A172 (cell line): ENCODE results near the gene ADA. TPM values are rescaled to one million over a fixed set of nuclear protein-coding genes. Genes with fewer than 3 reads are reported as not detected.
"Not testable (repeated sequence)": the region's sequence is repeated elsewhere in the genome, so short reads cannot be mapped to it uniquely, and the experiment has no call there.

Experiments used
- DNase-seq: peaks from one replicate; pipeline ENCODE4 v3.0.0-alpha.2; 2015; ENCODE audit warnings: low spot score
- total RNA-seq: library from RNA; depleted of rRNA; stranded (reverse); fragments of >200 nt; shearing (Covaris generic); gene quantifications from 2 replicates; pipeline ENCODE4 v1.2.3, GENCODE V29; 2014

ADA gene
- total RNA-seq, 1 experiment from 2014 or later = 5.3 TPM

DNA sequence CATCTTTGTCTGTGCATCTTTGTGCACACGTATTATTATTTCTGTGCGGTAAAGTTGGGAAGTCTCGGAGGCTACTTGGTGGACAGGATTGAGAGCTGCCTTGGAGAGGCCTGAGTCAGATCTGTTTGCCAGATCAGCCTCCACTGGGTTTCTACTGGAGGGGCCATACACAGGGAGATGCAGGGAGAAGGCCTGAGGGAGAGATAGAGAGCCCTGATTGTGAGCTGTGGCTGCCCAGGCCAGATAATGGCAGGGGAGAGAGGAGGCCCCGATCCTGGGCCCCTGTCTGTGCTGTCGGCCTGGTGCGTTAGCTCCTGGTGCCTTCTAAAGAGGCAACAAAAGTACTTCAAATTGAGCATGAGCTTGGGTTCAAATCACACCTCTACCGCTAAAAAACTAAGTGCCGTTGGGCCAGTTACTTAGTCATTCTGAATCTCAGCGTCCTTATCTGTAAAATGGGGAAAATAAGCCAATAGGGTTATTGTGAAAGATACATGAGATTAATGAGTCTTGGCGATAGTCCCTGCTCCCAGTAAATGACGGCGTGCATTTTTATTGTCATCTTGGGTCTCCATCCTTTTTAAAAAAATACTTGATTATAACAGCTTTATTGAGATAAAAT lies 27.6 kb upstream of the ADA start:
- DNase-seq = no peak

DNA sequence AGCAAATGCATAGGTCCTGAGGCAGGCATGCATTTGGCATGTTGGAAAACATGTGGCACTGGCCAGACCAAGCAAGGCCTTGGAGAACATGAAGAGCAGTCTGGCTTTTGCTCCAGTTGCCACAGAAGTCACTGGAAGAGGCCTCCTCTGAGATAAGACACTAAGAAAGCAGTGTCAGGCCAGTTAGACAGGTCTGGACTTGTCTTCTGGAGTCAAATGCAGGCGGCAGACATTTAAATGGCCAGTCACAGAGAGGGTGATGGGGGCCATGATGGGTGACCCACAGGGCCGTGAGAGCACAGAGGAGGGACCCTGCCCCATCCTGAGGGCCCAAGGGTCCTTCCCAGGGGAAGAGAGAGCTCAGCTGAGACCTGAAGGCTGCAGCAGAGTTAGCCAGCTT lies 26.7 kb upstream of the ADA start:
- no peak for DNase-seq

DNA sequence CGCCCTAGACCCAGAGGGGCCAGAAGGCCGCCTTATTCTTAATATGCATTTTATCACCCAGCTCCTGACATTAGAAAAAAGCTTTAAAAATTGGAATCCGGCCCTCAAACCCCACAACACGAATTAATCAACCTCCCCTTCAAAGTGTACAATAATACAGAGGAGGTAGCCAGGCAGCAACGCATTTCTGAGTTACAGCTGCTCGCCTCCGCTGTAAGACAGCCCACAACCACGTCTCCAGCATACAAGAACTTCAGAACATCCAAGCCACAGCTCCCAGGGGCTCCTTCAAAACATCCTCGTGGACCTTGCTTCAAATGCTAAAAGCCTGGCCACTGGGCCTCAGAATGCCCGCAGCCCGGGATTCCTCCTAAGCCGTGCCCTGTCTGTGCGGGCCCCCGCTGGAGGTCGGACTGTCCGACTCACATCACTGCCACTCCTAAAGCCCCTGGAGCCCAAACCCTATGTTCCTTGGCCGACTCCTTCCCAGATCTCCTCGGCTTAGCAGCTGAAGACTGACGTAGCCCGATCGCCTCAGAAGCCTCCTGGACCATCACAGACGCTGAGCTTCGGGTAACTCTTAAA lies 20.9 kb upstream of the ADA start:
- DNase-seq = not testable (repeated sequence)

DNA sequence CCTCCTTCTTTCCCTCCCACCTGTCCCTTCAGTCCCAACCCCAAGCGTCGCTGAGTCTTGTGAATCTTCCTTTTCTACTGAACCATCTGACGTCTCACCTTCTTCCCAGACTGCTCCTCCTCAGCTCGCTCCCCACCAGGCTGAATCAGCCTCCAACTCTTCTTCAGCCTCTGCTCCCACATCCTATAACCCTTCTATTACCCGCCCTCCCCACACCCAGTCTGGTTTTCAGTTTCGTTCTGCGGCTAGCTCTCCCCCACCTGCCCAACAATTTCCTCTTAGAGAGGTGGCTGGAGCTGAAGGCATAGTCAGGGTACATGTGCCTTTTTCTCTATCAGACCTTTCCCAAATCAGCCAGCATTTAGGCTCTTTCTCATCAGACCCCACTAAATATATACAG lies 20.0 kb upstream of the ADA start:
- DNase-seq = not testable (repeated sequence)

DNA sequence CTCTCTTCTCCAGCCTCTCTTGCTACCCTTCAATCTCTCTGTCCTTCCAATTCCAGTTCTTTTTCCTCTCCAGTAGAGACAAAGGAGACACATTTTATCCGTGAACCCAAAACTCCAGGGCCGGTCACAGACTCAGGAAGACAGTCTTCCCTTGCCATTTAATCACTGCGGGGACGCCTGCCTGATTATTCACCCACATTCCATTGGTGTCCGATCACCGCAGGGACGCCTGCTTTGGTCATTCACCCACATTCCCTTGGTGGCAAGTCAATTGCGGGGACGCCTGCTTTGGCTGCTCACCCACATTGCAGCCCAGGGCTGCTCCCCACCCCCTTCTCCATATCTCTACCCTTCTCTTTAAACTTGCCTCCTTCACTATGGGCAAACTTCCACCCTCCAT lies 19.4 kb upstream of the ADA start:
- DNase-seq = peak; percentile 78

DNA sequence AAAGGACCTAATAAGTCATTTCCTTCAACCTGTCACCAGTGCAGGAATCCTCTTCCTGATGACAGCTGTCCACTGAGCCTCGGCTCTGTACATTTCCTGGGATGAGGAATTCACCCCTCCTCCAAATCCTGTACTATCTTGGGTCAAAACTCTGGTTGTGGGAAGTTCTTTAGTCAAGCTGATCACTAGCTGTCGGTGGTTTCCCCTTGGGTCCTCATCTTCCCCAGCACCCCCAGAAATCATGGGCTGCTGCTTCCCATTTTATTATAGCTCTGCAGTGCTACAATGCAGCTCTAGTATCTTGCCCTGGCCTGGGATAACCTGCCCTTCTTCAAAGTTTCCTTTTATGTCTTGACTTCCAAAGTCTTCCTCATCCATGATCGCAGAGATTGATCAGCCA lies 14.6 kb upstream of the ADA start:
- no peak for DNase-seq

DNA sequence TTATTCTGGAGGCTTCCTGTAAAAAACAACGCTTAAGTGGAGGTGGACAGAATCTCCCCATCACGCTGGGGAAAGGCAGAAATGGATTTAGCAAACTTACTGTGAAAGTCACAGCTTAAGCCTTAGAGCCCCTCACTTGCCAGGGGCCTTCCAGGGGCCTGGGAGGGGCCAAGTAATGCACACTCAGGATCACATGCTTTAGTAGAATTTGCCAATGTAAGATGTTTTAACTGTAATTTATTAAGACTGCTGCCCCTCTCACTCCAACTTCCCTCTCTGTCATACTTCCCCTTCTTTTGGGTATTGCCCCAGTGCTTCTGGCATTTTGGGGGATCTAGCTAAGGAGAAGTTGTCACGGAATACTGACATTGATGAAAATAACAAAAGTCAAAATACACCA lies 12.6 kb upstream of the ADA start:
- DNase-seq = no peak

DNA sequence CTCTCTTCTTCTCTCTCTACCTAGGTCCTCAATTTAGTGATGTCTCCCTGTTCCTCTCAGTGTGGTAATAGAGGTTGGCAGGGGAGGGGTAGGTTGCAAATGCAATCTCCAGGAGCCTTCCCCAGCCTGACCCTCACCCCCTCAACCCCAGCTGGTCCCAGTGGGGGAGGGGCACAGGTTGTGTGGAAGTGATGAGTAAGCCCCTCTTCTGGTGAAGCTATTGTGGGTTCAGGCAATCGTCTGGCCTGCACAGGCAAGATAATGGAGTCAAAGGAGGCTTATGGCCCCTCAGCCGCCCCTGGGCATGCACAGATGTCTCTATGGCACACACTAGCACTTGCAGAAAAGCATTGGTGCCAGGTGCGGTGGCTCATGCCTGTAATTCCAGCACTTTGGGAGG lies 10.8 kb upstream of the ADA start:
- DNase-seq = no peak

DNA sequence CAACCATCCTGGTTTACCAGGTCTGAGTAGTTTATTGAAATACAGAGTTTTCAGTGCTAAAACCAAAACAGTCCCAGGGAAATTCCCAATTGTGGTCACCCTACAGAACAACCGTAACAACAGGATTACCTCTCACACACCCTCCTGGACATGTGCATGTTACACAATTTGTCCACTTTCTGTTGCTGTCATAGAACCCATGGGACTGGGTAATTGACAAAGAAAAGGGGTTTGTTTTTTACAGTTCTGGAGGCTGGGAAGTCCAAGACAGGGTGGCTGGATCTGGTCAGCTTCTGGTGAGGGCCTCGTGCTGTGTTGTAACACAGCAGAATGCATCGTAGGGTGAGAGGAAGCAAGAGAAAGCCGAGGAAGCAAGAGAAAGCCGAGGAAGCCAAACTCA lies 9.1 kb upstream of the ADA start:
- no peak for DNase-seq

DNA sequence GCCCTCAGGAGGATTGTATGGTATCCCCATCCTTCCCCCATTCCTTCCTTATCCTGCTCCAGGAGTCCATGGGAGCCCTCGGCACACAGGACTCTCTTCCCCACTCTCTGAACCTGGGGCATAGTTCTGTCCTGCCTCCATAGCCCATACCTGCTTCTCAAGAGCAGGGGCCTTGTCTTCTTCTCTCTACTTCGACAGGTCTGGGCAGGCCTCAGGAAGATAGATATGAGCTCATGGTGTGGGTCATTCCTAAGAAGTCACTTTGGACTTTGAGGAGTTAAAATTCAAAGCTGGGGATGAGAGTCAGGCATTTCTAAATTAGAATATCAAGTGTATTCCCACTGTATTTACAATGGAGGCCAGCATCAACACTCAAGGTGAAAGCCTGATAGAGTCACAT lies 8.4 kb upstream of the ADA start:
- no peak for DNase-seq

DNA sequence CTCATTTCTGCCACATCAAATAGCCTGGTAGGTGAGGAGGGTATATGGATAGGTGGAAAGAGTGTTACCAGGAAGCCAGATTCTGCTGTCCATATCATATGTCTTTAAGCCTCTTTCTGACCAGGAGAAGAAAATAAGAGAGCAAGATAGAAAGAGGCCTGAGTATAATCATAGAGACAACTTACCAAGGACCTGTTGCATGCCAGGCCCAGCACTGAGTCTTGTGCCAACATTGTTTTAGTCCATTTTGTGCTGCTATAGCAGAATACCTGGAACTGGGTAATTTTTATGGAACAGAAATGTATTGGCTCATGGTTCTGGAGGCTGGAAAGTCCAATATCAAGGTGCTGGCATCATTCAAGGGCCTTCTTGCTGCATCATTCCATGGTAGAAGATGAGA lies 7.3 kb upstream of the ADA start:
- no peak for DNase-seq

DNA sequence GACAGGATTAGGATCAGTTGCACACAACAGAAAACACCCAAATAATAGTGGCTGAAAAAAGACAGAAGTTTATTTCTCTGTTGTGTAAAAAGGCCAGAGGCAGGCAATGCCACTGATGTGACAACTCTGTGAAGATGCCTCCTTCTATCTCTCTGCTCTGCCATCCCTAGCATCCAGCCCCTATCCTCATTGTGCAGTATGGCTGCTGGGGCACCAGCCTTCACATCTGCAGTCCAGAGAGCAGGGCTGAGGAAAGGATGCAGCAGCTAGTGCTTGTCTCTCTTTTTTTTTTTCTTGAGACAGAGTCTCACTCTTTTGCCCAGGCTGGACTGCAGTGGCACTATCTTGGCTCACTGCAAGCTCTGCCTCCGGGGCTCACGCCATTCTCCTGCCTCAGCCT lies 6.4 kb upstream of the ADA start:
- DNase-seq = no peak

DNA sequence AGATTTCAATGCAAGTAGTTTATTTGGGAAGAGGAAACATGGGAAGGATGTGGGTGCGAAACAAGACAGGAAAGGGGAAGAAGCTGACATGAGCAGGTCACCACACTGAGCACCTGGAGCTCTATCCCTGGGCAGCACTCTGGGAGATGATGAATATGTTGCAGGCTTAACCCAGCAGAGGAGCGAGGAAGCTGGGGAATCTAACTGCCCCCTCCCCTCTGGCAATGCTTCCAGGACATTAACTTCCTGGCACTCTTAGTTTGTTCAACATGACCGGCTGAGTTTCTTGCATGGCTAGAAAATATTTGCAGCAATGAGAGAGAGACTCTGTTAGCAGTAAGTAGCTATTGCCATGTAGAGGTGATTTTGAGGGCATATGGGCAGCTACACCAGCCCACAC lies 4.9 kb upstream of the ADA start:
- no peak for DNase-seq

DNA sequence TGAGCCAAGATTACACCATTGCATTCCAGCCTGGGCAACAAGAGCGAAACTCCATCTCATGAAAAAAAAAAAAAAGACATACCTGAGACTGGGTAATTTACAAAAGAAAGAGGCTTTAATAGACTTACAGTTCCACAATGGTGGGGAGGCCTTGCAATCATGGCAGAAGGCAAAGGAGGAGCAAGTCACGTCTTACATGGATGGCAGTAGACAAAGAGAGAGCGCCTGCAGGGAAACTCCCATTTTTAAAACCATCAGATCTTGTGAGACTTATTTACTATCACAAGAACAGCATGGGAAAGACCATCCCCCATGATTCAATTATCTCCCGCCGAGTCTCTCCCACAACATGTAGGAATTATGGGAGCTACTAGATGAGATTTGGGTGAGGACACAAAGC lies 2.7 kb upstream of the ADA start:
- not testable (repeated sequence) for DNase-seq

DNA sequence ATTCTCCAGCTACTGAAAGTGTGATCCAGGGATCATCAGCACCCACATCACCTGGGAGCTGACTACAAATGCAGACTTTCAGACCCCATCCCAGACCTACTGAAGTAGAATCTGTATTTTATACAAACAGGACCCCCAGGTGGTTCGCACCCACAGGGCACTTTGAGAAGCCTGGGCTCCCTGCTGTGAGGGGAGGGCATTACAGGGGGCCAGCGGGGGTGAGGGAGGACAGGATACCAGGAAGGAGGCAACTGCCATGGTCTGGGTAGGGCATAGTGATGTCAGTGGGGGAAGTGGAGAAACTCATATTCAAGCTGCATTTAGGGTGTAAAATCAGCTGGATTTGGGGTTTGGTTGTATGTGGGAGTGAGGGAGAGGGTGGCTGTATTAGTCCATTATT lies 2.0 kb upstream of the ADA start:
- DNase-seq = no peak

DNA sequence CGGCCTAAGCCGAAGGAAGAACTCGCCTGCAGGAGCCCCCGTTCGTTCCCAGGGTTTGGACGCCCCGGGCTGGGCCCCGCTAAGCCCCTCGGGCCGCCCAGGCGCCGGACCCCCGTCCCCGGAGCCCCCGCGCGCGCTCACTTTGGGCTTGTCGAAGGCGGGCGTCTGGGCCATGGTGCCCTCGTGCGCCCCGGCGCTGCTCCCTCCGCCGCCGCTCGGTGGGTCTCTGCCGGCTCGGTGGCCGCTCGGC lies 140 bp downstream of the ADA start:
- DNase-seq = no peak

DNA sequence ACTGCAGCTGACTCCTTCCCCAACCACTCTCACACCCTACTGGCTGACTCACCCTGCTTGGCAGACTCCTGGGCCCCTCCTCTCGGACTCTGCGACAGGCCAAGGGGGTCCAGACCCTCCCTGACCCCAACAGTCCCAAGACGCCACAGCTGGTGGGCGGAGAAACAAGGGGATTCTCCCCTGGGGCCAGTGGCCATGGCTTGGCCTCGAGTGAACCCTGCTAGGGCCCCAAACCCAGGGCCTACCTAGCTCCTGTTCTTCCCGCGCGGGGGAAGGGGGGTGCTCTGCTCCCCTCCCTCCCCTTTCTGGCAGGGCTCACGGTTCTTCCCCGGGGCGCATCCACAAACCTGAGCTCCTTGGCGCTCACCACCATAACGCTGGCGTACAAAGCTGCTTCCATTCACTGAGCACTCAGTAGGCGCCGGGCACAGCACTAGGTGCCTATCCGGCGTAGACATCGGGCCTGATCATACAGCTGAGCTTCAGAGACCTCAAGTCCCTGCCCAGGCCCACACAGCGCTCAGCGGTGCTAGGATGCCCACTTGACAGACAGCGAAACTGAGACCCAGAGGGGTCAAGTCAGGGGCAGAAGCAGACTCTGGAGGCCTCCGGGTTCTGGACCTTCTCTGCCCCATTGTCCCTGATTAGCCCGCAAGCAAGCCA lies 597 bp downstream of the ADA start:
- DNase-seq = no peak

DNA sequence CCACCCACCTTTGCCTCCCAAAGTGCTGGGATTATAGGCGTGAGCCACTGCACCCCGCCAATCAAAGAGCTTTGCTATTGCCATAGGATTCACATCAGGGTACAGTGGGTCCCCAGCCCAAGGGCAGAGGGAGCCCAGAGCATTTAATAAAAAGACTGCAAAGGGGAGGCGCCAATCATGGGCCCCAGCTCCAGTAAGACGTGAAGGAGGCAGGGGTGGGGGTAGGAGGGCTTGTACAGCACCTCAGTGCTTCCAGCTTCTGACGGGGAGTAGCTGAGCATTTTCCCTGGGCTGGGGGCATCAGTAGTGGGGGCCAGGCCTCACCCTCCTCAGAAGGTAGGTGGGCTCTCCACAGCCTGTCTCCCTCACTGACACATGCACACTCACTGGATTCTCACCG lies 1.5 kb downstream of the ADA start:
- no peak for DNase-seq

DNA sequence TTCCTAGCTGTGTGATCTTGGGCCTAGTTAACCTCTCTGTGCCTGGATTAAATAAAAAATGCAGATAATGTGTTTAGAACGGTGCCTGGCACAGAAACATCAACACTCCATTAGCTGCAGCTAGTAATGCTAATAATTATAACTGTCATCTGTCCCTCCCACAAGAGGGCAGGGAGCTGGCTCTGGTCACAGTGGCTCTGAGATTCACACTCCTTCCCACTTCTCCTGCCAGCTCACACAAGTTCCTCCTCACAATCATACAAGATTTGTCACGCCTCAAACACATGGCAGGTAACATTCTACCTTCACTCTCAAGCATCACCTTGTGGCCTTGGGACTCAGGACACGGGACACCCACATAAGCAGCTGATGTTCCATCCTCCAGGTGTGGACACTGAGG lies 2.4 kb downstream of the ADA start:
- DNase-seq = no peak

DNA sequence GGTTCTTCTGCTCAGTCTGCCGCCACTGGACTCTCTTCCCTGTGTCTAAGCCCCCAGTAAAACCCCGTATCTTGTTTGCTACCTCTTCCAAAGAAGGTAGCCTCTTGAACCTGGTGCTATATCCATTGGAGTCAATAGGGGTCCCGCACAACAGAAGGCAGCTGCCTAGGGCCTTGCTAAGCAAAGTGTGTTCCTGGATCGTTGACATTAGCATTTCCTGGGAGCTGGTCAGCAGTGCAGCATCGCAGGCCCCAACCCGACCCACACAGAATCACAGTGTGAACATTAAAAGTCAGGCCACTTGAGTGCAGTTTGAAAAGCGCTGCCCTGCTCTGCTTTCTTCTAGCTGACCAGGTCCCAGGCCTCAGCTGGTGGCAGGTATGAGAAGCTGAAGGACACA lies 2.9 kb downstream of the ADA start:
- DNase-seq = no peak

DNA sequence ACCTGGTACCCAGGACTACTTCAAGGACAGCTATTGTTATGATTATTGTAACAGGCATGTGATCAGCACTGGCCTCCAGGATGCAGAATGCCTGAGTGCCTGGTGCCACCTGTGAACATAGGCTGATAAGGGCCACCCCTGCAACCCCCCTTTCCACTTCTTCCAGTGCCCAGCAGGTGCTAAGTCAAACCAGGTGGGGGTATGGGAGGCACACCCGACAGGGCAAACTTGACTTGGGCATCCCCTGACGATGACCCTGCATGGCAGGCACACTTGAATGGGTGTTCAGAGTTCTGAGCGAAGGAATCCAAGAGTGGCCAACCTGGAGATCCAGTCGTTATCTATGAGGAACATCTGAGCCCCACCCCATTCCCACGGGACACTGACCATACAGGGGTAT lies 3.4 kb downstream of the ADA start:
- DNase-seq = no peak

DNA sequence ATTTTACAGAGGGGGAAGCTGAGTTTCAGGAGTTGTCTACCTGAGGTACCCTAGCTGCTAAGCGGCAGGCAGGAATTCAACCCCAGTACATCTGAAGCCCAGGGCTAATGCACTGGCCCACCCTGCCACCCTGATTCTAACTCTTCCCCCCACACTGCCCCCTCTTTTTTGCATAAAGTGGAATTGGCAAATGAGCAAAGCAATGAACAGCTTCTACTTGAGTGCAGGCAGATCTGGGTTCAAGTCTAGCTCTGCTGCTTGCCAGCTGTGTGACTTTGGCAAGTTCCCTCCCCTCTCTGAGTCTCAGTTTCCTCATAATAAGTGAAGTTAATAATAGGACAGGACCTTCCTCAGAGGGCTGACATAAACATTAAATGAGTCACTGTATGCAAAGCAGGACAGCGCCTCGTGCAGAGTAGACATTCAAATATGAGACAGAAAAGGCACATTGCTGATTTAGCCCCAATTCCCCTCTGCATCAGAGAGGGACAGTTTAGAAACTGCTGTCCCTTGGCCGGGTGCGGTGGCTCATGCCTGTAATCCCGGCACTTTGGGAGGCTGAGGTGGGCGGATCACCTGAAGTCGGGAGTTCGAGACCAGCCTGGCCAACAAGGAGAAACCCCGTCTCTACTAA lies 4.7 kb downstream of the ADA start:
- DNase-seq = peak; percentile 52

DNA sequence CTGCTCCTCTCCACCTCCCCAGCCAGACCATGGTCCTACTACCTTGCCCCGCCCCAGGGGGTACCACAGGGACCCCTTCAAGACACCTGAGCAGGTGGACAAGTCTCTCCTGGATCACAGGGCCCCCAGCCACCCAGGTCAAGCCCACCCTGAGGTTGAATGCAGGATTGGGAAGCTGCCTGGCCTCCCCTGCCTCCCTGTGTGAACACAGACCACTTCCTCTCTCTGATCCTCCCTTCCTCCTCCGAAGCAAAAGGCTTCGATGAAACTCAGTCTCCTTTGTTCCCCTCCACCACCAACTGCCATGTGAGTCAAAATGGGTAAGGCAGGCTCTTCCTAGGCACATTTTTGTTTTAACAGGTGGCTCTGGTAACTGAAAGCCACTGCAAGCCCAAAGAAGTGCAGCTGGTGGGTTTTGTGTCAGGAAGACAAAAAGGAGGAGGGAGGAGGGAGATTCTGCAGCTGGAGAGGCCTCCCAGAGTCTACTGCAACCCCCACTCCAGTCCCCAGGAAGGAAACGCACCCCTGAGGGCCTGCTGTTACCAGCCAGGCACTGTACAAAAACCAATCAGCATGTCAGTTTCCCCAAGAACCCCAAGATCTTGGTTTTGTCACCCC lies 5.4 kb downstream of the ADA start:
- DNase-seq = peak; percentile 45
